Testis (tissue), 3 donors: Measurements from ENCODE around the gene RCOR1. TPM values are rescaled to one million over a fixed set of nuclear protein-coding genes. Genes with fewer than 3 reads are reported as not detected.

ENCODE experiments used
- DNase-seq: peaks from one replicate; pipeline ENCODE4 v3.0.0-alpha.2; 2019
- H3K27ac ChIP-seq, 2 donors: fragments of 200-600 bp; sonication (generic); one replicate each; pipeline ENCODE4 v1.5.1; 2019
- H3K27me3 ChIP-seq: fragments of 200-600 bp; sonication (generic); one replicate; pipeline ENCODE4 v1.5.1; 2019
- H3K36me3 ChIP-seq: fragments of 200-600 bp; sonication (generic); one replicate; pipeline ENCODE4 v1.5.1; 2017; ENCODE audit warnings: low read depth; ENCODE audit errors: missing control alignments
- H3K4me1 ChIP-seq: fragments of 200-600 bp; sonication (generic); one replicate; pipeline ENCODE4 v1.5.1; 2019
- H3K4me3 ChIP-seq, 2 donors: fragments of 200-600 bp; sonication (generic); one replicate each; pipeline ENCODE4 v1.5.1; 2017 to 2019
- H3K9me3 ChIP-seq: fragments of 200-600 bp; sonication (generic); one replicate; pipeline ENCODE4 v1.5.1; 2017
- CTCF ChIP-seq, 3 experiments: fragments of 450-650 bp in 2 of 3; fragments of 200-600 bp in 1 of 3; sonication (generic) in 1 of 3; IDR thresholded peaks; one replicate each; pipeline ENCODE4 v1.5.1; 2016 to 2019; ENCODE audit warnings: antibody characterized with exemption in 3 of 3, mild to moderate bottlenecking in 2 of 3, moderate library complexity in 1 of 3
- POLR2A ChIP-seq: fragments of 450-650 bp; IDR thresholded peaks from one replicate; pipeline ENCODE4 v1.6.1; 2017; ENCODE audit warnings: antibody characterized with exemption, mild to moderate bottlenecking, moderate library complexity
- WGBS, 2 donors: methylation state at CpG; one replicate each; pipeline ENCODE4 v1.1.5; 2018; 5-methylcytosine and 5-hydroxymethylcytosine counted together
- intact Hi-C: fragments of 100-400 bp; cut with DNase I; formaldehyde crosslinking; loops from one replicate; pipeline ENCODE4 v1.15.1; 2023; ENCODE audit warnings: low total_unique reads
- polyA plus RNA-seq: library from polyadenylated mRNA; stranded (reverse); fragments of 350-450 nt; fragmentation: Illumina TruSeq; extraction: RNeasy Lipid Tissue Mini Kit (QIAGEN cat#74804); gene quantifications from one replicate; pipeline ENCODE4 v1.2.3, GENCODE V29; 2014; ENCODE audit warnings: low read depth, low replicate concordance; ENCODE audit not compliant: insufficient read depth
- total RNA-seq, 2 donors: library from RNA; depleted of rRNA; stranded (reverse); fragments of >200 nt; gene quantifications; one replicate each; pipeline ENCODE4 v1.2.3, GENCODE V29; 2016

Gene RCOR1
- total and polyA plus RNA-seq, 3 donors from 2014 or later, result 33.8 to 37.8 (median 33.9) TPM

GRCh38 chr14:102775855-102776760, 183.7 kb downstream of the RCOR1 start:
- Histone ChIP-seq H3K36me3 (no peaks in the 10 kb centered on the region), H3K4me3 (peak overlapping the region; percentile 42 to 56), H3K27ac (peak overlapping the region; percentile 50 to 84), H3K9me3 (no peaks in the 10 kb centered on the region), H3K27me3 (no peaks in the 10 kb centered on the region), H3K4me1 (peaks cover 18% of the 10 kb centered on the region)
- DNase-seq, result peak; percentile 34
- WGBS, 2 donors, result 71 to 73% methylated on average over 7 to 22 of the region's 22 CpGs
- intact Hi-C loops, result loop anchor here (10.0 kb wide), 1 partner anchor 149 kb away; the partner anchor contains the start of gene AMN
- TF ChIP-seq CTCF (IDR thresholded peaks at IDR 0.05) (no peak), POLR2A (no peak)

- intact Hi-C loops, result loop anchor here (10.0 kb wide), 1 partner anchor 148 kb away; the partner anchor contains the start of gene AMN
Measured at GRCh38 chr14:102776761-102777710, 184.6 kb downstream of the RCOR1 start, which contains the start of gene TRAF3. TSS of gene TRAF3 (plus strand) at chr14:102777449. CDS start at chr14:102870202, 92,753 bp downstream.

GRCh38 chr14:102777711-102778337, 185.4 kb downstream of the RCOR1 start:
- peak overlapping the region; percentile 34 to 78 for H3K4me3 ChIP-seq
- TF ChIP-seq CTCF (IDR thresholded peaks at IDR 0.05), result no peak
- TF ChIP-seq POLR2A, result no peak
- H3K4me1 ChIP-seq, result peaks cover 18% of the 10 kb centered on the region
- no peaks in the 10 kb centered on the region for H3K27me3 ChIP-seq
- H3K36me3 ChIP-seq, result no peaks in the 10 kb centered on the region
- no peak for DNase-seq
- no peaks in the 10 kb centered on the region for H3K9me3 ChIP-seq
- peak overlapping the region; percentile 44 to 90 for H3K27ac ChIP-seq
- intact Hi-C loops, result loop anchor here (10.0 kb wide), 1 partner anchor 147 kb away; the partner anchor contains the start of gene AMN
- WGBS, 2 donors, result 0 to 1% methylated on average over 14 to 58 of the region's 98 CpGs

More at GRCh38 chr14:102776761-102777710, 184.6 kb downstream of the RCOR1 start, which contains the start of gene TRAF3:
- peaks cover 18% of the 10 kb centered on the region for H3K4me1 ChIP-seq
- peak; percentile 70 for DNase-seq
- no peak for TF ChIP-seq POLR2A
- TF ChIP-seq CTCF (IDR thresholded peaks at IDR 0.05), result no peak
- no peaks in the 10 kb centered on the region for H3K36me3 ChIP-seq
- H3K27ac ChIP-seq, result peak within 1 kb of the TSS; percentile 50 to 90
- WGBS, 2 donors, result 23 to 38% methylated on average over 28 to 60 of the region's 163 CpGs
- H3K27me3 ChIP-seq, result no peaks in the 10 kb centered on the region
- peak within 1 kb of the TSS; percentile 56 to 78 for H3K4me3 ChIP-seq
- H3K9me3 ChIP-seq, result no peaks in the 10 kb centered on the region

DNA sequence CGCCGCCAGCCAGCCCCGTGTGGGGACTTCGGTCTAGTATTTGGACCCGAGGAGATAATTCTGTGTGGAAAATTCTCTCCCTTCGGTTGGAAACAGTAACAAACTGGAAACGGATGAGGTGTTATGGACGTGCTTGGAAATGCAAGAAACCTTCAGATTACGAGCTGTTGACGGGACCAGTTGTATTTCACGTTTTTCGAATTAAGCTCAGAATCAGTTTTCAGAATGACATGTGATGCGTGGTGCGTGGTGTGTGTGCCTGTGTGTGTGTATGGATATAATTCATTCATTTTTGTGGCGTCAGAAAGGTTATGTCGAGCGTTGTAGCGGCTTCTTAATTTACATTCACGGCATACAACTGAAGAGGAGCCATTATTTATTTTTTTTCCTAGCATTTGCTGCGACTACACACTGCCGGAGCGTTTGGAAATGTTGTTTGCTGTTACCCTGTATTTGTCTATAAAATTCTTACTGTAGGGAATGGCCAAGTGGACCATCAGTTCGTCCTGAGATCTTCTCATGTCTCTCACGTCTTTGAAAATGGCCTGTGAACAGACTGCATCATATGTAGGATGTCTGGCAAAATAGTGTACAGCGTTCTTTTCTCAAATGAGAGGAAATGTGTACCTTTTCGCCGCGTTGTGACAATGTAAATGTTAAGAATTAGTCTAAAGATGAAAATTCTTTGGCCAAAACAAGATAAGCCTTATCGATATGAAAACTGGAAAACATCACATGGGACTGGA, 186.1 kb downstream of the RCOR1 start:
- H3K36me3 ChIP-seq, result no peaks in the 10 kb centered on the region
- peaks cover 18% of the 10 kb centered on the region for H3K4me1 ChIP-seq
- 5 to 6% methylated on average over 29 of the region's 29 CpGs for WGBS, 2 donors
- TF ChIP-seq POLR2A (no peak), CTCF (IDR thresholded peaks at IDR 0.05) (no peak)
- no peak for DNase-seq
- H3K9me3 ChIP-seq, result no peaks in the 10 kb centered on the region
- H3K27ac ChIP-seq, result peak overlapping the region; percentile 44 to 90
- peak overlapping the region; percentile 34 to 78 for H3K4me3 ChIP-seq
- H3K27me3 ChIP-seq, result no peaks in the 10 kb centered on the region
- intact Hi-C loops, result loop anchor here (10.0 kb wide), 1 partner anchor 146 kb away; the partner anchor contains the start of gene AMN
